ENCODE data around the gene TRAF6. TPM values are rescaled to one million over a fixed set of nuclear protein-coding genes. Genes with fewer than 3 reads are reported as not detected.

Gene TRAF6
- total RNA-seq, 1 donor from 2014 or later = 12.5 TPM

- no peak overlapping the region for H3K9ac ChIP-seq (ENCODE audit: low read depth in 1 of 3, low read length in 3 of 3)
- no peaks in the 10 kb centered on the region for H3K27me3 ChIP-seq (ENCODE audit: control insufficient read depth in 3 of 3, insufficient read depth in 3 of 3, low read length in 3 of 3)
- no peaks in the 10 kb centered on the region for H3K36me3 ChIP-seq (ENCODE audit: control insufficient read depth in 3 of 3, insufficient read depth in 3 of 3, low read length in 3 of 3)
- no peaks in the 10 kb centered on the region for H3K9me3 ChIP-seq (ENCODE audit: control insufficient read depth in 3 of 3, low read length in 3 of 3)
- H3K4me1 ChIP-seq (ENCODE audit: control insufficient read depth in 3 of 3, insufficient read depth in 3 of 3, low read length in 3 of 3) = peaks cover 0 to 7% (median 5%) of the 10 kb centered on the region in 3 donors
- no peak overlapping the region for H3K4me3 ChIP-seq (ENCODE audit: low read length in 3 of 3)
- H3K27ac ChIP-seq (ENCODE audit: low read depth, low read length) = no peak overlapping the region
Observed at GRCh38 chr11:36463781-36464180, 46.3 kb downstream of the TRAF6 start.

DNA sequence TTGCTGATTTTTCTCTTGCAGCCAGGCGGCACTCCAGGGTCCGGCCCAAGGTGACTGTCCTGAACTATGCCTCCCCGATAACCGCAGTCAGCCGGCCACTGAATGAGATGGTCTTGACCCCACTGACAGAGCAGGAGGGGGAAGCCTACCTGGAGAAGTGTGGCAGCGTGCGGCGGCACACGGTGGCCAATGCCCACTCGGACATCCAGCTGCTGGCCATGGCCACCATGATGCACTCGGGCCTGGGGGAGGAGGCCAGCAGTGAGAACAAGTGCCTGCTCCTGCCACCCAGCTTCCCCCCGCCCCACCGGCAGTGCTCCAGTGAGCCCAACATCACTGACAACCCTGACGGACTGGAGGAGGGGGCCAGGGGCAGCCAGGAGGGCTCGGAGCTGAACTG is 47.8 kb downstream of the TRAF6 start:
- Histone ChIP-seq H3K36me3 (ENCODE audit: control insufficient read depth in 3 of 3, insufficient read depth in 3 of 3, low read length in 3 of 3) (no peaks in the 10 kb centered on the region), H3K27me3 (ENCODE audit: control insufficient read depth in 3 of 3, insufficient read depth in 3 of 3, low read length in 3 of 3) (no peaks in the 10 kb centered on the region), H3K9me3 (ENCODE audit: control insufficient read depth in 3 of 3, low read length in 3 of 3) (no peaks in the 10 kb centered on the region), H3K4me1 (ENCODE audit: control insufficient read depth in 3 of 3, insufficient read depth in 3 of 3, low read length in 3 of 3) (no peaks in the 10 kb centered on the region), H3K27ac (ENCODE audit: low read depth, low read length) (no peak overlapping the region), H3K4me3 (ENCODE audit: low read length in 3 of 3) (no peak overlapping the region), H3K9ac (ENCODE audit: low read depth in 1 of 3, low read length in 3 of 3) (no peak overlapping the region)

- Histone ChIP-seq H3K27ac (ENCODE audit: low read depth, low read length) (no peak overlapping the region), H3K4me3 (ENCODE audit: low read length in 3 of 3) (no peak overlapping the region), H3K9ac (ENCODE audit: low read depth in 1 of 3, low read length in 3 of 3) (no peak overlapping the region), H3K27me3 (ENCODE audit: control insufficient read depth in 3 of 3, insufficient read depth in 3 of 3, low read length in 3 of 3) (no peaks in the 10 kb centered on the region), H3K36me3 (ENCODE audit: control insufficient read depth in 3 of 3, insufficient read depth in 3 of 3, low read length in 3 of 3) (no peaks in the 10 kb centered on the region), H3K9me3 (ENCODE audit: control insufficient read depth in 3 of 3, low read length in 3 of 3) (no peaks in the 10 kb centered on the region), H3K4me1 (ENCODE audit: control insufficient read depth in 3 of 3, insufficient read depth in 3 of 3, low read length in 3 of 3) (peaks cover 16 to 20% (median 18%) of the 10 kb centered on the region in 3 donors)
Observed at GRCh38 chr11:36460220-36460619, 49.9 kb downstream of the TRAF6 start.

DNA sequence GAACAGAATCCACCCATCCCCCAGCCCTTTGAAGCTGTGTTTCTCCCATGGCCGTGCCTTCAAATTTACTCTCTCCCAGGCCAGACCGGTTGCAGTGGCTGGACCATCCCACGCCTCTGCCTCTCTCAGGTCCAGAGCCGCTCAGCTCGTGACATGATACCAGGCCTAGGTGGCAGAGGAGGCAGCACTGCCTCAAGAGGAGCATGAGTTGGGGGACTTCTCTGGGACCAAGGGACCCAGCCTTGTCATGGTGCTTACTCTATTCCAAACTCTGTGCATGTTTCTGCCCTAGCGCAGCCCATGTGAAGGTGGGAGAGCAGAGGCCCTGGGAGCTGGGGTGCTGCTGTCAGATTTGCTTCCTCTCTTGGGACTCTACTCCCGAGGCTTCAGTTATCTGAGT is 51.0 kb downstream of the TRAF6 start:
- H3K27ac ChIP-seq (ENCODE audit: low read depth, low read length) = no peak overlapping the region
- no peaks in the 10 kb centered on the region for H3K9me3 ChIP-seq (ENCODE audit: control insufficient read depth in 3 of 3, low read length in 3 of 3)
- no peaks in the 10 kb centered on the region for H3K36me3 ChIP-seq (ENCODE audit: control insufficient read depth in 3 of 3, insufficient read depth in 3 of 3, low read length in 3 of 3)
- H3K4me1 ChIP-seq (ENCODE audit: control insufficient read depth in 3 of 3, insufficient read depth in 3 of 3, low read length in 3 of 3) = peaks cover 21 to 27% (median 21%) of the 10 kb centered on the region in 3 donors
- H3K4me3 ChIP-seq (ENCODE audit: low read length in 3 of 3) = no peak overlapping the region
- no peaks in the 10 kb centered on the region for H3K27me3 ChIP-seq (ENCODE audit: control insufficient read depth in 3 of 3, insufficient read depth in 3 of 3, low read length in 3 of 3)
- no peak overlapping the region for H3K9ac ChIP-seq (ENCODE audit: low read depth in 1 of 3, low read length in 3 of 3)

GRCh38 chr11:36458129-36458915 is 51.8 kb downstream of the TRAF6 start:
- Histone ChIP-seq H3K27ac (ENCODE audit: low read depth, low read length) (no peak overlapping the region), H3K9me3 (ENCODE audit: control insufficient read depth in 3 of 3, low read length in 3 of 3) (no peaks in the 10 kb centered on the region), H3K9ac (ENCODE audit: low read depth in 1 of 3, low read length in 3 of 3) (no peak overlapping the region), H3K4me1 (ENCODE audit: control insufficient read depth in 3 of 3, insufficient read depth in 3 of 3, low read length in 3 of 3) (peaks cover 21 to 34% (median 27%) of the 10 kb centered on the region in 3 donors), H3K36me3 (ENCODE audit: control insufficient read depth in 3 of 3, insufficient read depth in 3 of 3, low read length in 3 of 3) (no peaks in the 10 kb centered on the region), H3K27me3 (ENCODE audit: control insufficient read depth in 3 of 3, insufficient read depth in 3 of 3, low read length in 3 of 3) (no peaks in the 10 kb centered on the region), H3K4me3 (ENCODE audit: low read length in 3 of 3) (no peak overlapping the region)

DNA sequence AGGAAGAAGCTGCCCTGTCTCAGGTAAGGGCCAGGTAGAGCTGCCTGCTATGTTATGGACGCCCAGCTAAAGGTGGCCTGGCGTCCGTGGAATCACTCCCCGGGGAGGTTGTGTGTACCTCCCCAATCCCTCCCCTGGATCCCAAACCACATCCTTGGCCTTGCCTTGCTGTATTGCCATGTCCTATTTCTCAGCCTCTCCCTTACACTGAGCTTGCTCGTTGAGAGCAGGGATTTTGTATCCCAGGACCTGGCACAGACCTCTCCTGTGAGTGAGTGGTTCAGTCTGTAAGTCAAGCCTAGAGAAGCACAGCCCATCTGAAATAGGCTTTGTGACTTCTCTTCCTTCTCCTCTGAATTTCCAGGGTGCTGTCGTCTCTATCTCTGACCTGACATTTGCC is 53.9 kb downstream of the TRAF6 start:
- peak overlapping the region in 2 of 3 donors; percentile 28 to 51 for H3K9ac ChIP-seq (ENCODE audit: low read depth in 1 of 3, low read length in 3 of 3)
- no peak overlapping the region for H3K4me3 ChIP-seq (ENCODE audit: low read length in 3 of 3)
- peak overlapping the region; percentile 81 for H3K27ac ChIP-seq (ENCODE audit: low read depth, low read length)
- H3K9me3 ChIP-seq (ENCODE audit: control insufficient read depth in 3 of 3, low read length in 3 of 3) = no peaks in the 10 kb centered on the region
- peaks cover 24 to 47% (median 29%) of the 10 kb centered on the region in 3 donors for H3K4me1 ChIP-seq (ENCODE audit: control insufficient read depth in 3 of 3, insufficient read depth in 3 of 3, low read length in 3 of 3)
- no peaks in the 10 kb centered on the region for H3K27me3 ChIP-seq (ENCODE audit: control insufficient read depth in 3 of 3, insufficient read depth in 3 of 3, low read length in 3 of 3)
- H3K36me3 ChIP-seq (ENCODE audit: control insufficient read depth in 3 of 3, insufficient read depth in 3 of 3, low read length in 3 of 3) = no peaks in the 10 kb centered on the region

DNA sequence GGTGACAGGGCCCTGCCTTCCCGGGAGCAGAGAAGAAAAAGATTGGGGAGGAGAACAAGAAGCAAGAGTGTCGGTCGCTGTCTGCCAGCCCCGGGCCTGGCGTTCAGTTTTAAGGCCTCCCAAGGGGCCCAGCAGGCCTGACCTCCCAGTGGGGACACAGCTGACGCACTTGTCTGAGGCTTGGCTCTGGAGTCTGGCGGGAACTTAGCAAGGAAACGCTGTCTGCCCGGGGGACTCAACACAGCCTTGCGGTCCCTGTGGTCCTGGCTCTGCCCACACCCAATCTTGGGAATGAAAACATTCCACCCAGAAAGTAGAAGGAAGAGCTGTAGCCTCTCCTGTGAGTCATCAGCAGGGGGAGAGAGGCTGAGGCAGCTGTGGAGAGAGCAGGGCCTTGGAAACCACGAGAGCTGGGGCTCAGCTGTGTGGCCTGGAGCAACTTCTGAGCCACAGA is 54.4 kb downstream of the TRAF6 start:
- Histone ChIP-seq H3K4me3 (ENCODE audit: low read length in 3 of 3) (no peak overlapping the region), H3K36me3 (ENCODE audit: control insufficient read depth in 3 of 3, insufficient read depth in 3 of 3, low read length in 3 of 3) (peaks cover 0 to 2% (median 0%) of the 10 kb centered on the region in 3 donors), H3K4me1 (ENCODE audit: control insufficient read depth in 3 of 3, insufficient read depth in 3 of 3, low read length in 3 of 3) (peaks cover 24 to 52% (median 33%) of the 10 kb centered on the region in 3 donors), H3K9me3 (ENCODE audit: control insufficient read depth in 3 of 3, low read length in 3 of 3) (no peaks in the 10 kb centered on the region), H3K27me3 (ENCODE audit: control insufficient read depth in 3 of 3, insufficient read depth in 3 of 3, low read length in 3 of 3) (no peaks in the 10 kb centered on the region), H3K9ac (ENCODE audit: low read depth in 1 of 3, low read length in 3 of 3) (peak overlapping the region in 2 of 3 donors; percentile 45 to 51), H3K27ac (ENCODE audit: low read depth, low read length) (peak overlapping the region; percentile 81)

GRCh38 chr11:36454941-36455631 is 55.0 kb downstream of the TRAF6 start:
- H3K9me3 ChIP-seq (ENCODE audit: control insufficient read depth in 3 of 3, low read length in 3 of 3) = no peaks in the 10 kb centered on the region
- H3K4me1 ChIP-seq (ENCODE audit: control insufficient read depth in 3 of 3, insufficient read depth in 3 of 3, low read length in 3 of 3) = peaks cover 24 to 52% (median 34%) of the 10 kb centered on the region in 3 donors
- H3K27me3 ChIP-seq (ENCODE audit: control insufficient read depth in 3 of 3, insufficient read depth in 3 of 3, low read length in 3 of 3) = no peaks in the 10 kb centered on the region
- peak overlapping the region in 2 of 3 donors; percentile 45 to 51 for H3K9ac ChIP-seq (ENCODE audit: low read depth in 1 of 3, low read length in 3 of 3)
- peak overlapping the region; percentile 81 for H3K27ac ChIP-seq (ENCODE audit: low read depth, low read length)
- peaks cover 0 to 2% (median 0%) of the 10 kb centered on the region in 3 donors for H3K36me3 ChIP-seq (ENCODE audit: control insufficient read depth in 3 of 3, insufficient read depth in 3 of 3, low read length in 3 of 3)
- H3K4me3 ChIP-seq (ENCODE audit: low read length in 3 of 3) = no peak overlapping the region

DNA sequence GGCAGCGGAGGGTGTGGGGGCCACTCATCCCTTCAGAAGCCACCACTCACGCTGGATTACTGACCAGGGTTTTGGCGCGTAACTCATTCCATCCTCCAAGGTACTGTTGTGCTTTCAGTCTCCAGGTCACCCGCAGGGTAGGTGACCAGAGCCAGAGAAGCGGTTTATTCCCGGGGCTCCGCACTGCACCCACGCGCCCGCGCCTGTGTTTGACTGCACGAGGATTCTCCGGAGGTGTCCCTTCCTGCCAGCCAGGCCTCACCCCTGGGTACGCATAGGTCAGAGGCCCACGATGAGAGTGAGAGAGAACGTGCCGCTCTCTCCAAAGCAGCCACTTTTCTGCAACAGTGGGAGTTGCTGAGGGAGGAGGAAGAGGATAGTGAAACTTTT is 55.5 kb downstream of the TRAF6 start:
- no peak overlapping the region for H3K27ac ChIP-seq (ENCODE audit: low read depth, low read length)
- no peak overlapping the region for H3K4me3 ChIP-seq (ENCODE audit: low read length in 3 of 3)
- peaks cover 24 to 57% (median 34%) of the 10 kb centered on the region in 3 donors for H3K4me1 ChIP-seq (ENCODE audit: control insufficient read depth in 3 of 3, insufficient read depth in 3 of 3, low read length in 3 of 3)
- H3K9ac ChIP-seq (ENCODE audit: low read depth in 1 of 3, low read length in 3 of 3) = no peak overlapping the region
- no peaks in the 10 kb centered on the region for H3K27me3 ChIP-seq (ENCODE audit: control insufficient read depth in 3 of 3, insufficient read depth in 3 of 3, low read length in 3 of 3)
- H3K9me3 ChIP-seq (ENCODE audit: control insufficient read depth in 3 of 3, low read length in 3 of 3) = no peaks in the 10 kb centered on the region
- H3K36me3 ChIP-seq (ENCODE audit: control insufficient read depth in 3 of 3, insufficient read depth in 3 of 3, low read length in 3 of 3) = peaks cover 0 to 2% (median 0%) of the 10 kb centered on the region in 3 donors

- Histone ChIP-seq H3K9ac (ENCODE audit: low read depth in 1 of 3, low read length in 3 of 3) (no peak overlapping the region), H3K9me3 (ENCODE audit: control insufficient read depth in 3 of 3, low read length in 3 of 3) (no peaks in the 10 kb centered on the region), H3K36me3 (ENCODE audit: control insufficient read depth in 3 of 3, insufficient read depth in 3 of 3, low read length in 3 of 3) (peaks cover 0 to 2% (median 0%) of the 10 kb centered on the region in 3 donors), H3K27ac (ENCODE audit: low read depth, low read length) (no peak overlapping the region), H3K27me3 (ENCODE audit: control insufficient read depth in 3 of 3, insufficient read depth in 3 of 3, low read length in 3 of 3) (no peaks in the 10 kb centered on the region), H3K4me3 (ENCODE audit: low read length in 3 of 3) (no peak overlapping the region), H3K4me1 (ENCODE audit: control insufficient read depth in 3 of 3, insufficient read depth in 3 of 3, low read length in 3 of 3) (peaks cover 24 to 61% (median 34%) of the 10 kb centered on the region in 3 donors)
Observed at GRCh38 chr11:36453678-36454077, 56.4 kb downstream of the TRAF6 start.

Data from skeletal muscle tissue (tissue), 4 donors.